GM19025 (cell line): ENCODE results near the gene GEMIN2.
"Not testable (repeated sequence)": the region's sequence is repeated elsewhere in the genome, so short reads cannot be mapped to it uniquely, and the experiment has no call there.

Source experiments
- ATAC-seq: cut with Tn5 transposase; IDR thresholded peaks from one replicate; pipeline ENCODE4 v1.9.1; 2021; ENCODE audit warnings: mild to moderate bottlenecking, low read depth, moderate library complexity; ENCODE audit not compliant: unreplicated experiment

The GEMIN2 gene, protein sequence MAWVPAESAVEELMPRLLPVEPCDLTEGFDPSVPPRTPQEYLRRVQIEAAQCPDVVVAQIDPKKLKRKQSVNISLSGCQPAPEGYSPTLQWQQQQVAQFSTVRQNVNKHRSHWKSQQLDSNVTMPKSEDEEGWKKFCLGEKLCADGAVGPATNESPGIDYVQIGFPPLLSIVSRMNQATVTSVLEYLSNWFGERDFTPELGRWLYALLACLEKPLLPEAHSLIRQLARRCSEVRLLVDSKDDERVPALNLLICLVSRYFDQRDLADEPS

DNA sequence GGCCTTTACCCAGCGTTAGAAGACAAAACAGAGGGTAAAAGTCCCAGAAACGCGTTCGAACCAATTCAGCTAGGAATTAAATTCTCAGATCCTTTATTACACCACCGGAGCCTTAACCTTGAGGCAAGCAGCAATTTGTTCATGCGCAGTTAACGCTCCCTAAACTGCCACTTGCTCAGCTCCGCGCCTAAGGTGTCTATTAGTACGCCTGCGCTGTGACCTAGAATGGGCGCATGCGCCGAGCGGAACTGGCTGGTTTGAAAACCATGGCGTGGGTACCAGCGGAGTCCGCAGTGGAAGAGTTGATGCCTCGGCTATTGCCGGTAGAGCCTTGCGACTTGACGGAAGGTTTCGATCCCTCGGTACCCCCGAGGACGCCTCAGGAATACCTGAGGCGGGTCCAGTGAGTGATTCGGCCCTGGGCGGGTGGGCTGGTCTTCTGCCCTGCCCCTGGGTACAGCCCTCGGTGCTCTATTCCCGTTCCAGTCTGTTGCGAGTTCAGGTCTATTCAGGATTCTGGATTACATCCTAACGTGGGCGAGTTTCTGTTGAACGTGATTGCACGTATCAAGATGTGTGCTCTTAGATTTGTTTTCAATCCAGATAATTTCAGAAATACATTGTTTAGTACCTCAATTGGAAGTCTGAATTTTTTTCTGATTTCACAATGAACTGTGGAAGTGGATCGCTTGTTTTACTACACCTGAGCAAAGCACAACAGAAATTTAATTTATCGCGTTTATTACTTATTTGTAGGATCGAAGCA is at the start of gene GEMIN2:
Gene GEMIN2 (plus strand): TSS at position 251 of the 766 bp plus-strand sequence. CDS start 16 bp downstream, at position 267.
- ATAC-seq = peak; percentile 94

DNA sequence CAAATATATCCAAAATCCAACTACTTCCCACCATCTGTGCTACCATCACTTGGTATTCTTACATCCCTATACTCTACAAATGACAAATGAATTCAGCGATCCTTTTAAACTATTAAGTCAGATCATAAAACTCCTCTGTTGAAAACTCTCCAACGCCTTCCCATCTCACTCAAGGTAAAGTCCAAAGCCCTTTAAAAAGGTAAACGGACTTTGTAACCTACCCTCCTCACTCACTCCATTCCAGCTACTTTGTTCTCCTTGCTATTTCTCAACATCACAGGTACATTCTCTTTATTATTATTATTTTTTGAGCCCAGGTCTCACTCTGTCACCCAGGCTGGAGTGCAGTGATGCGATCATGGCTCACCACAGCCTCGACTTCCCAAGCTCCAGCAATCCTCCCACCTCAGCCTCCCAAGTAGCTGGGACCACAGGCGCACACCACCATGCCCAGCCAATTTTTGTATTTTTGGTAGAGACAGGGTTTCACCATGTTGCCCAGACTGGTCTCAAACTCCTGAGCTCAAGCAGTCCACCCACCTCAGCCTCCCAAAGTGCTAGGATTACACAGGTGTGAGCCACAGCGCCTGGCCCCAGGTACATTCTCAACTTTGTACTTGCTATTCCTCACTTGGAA is 44.8 kb upstream of the GEMIN2 start:
- ATAC-seq = not testable (repeated sequence)

DNA sequence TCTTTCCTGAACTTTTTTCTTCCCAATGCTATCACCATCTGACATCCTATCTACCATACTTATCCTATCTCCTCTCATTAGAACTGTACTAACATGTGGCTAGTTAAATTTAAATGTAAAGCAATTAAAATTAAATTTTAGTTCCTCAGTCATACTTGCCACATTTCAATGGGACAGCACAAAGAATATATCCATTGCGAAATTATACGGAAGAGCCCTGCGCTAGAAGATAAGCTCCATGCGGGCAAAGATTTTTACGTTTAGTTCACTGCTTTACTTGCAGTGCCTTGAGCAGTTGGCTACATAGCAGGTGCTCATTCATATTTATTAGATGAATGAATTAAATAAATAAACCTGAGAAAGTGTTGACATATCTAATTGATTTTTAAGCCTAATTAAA is 44.2 kb upstream of the GEMIN2 start:
- ATAC-seq = no peak

DNA sequence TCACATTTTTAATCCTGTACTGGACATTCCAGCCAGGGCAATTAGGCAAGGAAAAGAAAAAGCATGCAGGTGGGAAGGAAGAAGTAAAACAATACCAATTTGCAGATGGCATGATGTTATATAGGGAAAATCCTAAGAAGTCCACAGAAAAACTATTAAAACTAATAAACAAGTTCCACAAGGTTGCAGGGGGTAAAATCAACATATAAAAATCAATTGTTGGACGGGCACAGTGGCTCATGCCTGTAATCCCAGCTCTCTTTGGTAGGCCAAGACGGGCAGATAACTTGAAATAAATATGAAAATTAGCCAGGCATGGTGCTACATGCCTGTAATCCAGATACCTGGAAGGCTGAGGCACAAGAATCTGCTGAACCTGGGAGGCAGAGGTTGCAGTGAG is 43.0 kb upstream of the GEMIN2 start:
- ATAC-seq = no peak

DNA sequence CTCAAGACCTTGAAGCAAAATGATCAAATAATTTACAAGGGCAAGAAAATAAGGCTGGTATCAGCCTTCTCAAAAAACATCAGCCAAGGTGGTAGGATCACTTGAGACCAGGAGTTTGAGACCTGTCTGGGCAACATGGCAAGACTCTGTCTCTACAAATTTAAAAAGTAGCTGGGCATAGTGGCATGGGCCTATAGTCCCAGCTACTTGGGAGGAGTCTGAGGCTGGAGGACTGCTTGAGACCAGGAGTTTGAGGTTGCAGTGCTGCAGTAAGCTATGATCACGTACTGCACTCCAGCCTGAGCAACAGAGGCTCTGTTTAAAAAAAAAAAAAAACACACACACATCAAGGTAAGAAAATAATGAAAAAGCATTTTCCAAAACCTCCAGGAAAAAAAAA is 33.2 kb upstream of the GEMIN2 start:
- no peak for ATAC-seq

DNA sequence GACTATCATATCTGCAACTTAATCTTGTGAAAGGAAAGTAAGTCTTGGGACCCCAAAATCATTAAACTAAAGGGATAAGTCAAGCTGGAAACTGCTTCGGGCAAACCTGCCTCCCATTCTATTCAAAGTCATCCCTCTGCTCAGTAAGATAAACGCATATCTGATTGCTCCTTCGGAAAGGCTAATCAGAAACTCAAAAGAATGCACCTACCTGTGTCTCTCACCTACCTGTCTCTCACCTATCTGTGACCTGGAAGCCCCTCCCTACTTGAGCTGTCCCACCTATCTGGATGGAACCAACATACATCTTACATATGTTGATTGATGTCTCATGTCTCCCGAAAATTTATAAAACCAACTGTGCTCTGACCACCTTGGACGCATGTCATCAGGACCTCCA is 31.0 kb upstream of the GEMIN2 start:
- no peak for ATAC-seq

DNA sequence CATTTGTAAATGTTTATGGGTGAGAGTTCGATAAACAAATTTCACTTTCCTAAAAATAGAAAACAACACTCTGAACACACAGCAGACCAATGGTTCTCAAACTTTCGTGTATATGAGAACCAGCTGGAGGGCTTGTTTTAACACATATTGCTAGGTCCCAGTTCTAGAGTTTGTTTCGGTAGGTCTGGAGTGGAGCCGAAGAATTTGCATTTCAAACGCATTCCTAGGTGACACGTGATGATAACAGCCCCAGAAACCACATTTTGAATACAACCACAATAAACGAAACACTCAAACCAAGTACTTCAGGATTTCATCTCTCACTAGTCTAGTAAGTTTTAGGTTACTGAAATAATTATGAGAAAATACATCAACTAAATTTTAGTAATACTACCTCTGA is 28.2 kb upstream of the GEMIN2 start:
- ATAC-seq = no peak

DNA sequence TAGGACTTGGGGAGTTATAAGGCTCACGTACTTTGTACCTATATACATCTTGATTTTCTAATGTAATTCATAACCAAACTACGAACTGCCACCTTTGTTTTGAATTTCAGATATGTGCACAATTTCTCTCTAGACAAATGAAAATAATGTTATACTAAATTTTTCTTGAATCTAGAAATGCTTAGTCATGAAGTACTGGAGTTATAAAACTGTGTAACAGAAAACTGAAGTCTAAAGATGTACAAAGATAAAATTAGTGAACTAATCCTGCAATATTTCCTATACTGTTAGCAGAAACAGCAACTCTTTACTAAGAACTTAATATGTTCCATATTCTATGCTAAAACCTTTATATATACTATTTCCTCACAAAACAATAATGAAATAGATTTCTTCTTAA is 26.6 kb upstream of the GEMIN2 start:
- no peak for ATAC-seq

DNA sequence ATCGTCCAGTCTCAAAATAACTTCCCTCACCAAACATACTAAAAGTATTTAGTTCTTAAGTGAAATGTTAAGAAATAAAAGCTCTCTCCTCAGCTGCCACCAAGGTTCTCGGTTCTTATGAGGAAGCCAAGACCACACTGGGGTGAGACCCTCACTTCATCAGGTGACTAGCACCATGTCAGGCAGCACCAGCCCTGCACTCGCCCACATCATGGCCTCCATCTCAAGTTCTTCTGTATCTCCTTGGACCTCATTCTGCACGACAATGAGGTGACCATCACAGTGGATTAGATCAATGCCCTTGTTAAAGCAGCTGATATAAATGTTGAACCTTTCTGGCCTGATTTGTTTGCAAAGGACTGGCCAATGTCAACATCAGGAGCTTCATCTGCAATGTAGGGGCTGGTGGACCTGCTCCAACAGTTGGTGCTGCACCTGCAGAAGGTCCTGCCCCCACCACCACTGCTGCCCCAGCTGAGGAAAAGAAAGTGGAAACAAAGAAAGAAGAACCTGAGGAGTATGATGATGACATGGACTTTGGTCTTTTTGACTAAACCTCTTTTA is 23.5 kb upstream of the GEMIN2 start:
- ATAC-seq = no peak

DNA sequence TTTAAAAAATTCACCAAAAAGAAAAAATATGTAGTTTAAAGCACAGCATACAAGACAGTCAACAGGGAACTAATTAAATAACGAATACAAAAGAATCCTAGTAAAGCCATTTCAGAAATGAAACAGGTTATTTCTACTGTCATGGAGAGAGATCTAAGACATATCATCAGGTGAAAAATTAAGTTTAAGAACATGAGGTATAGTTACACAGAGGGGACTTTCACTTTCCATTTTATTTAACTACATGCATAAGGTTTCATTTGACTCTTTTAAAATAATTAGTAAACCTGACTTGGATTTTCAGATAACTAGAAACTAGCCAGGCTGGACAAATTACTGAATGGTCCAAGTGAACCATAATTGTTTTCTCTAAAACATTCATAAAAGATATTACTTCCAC is 22.4 kb upstream of the GEMIN2 start:
- ATAC-seq = no peak

DNA sequence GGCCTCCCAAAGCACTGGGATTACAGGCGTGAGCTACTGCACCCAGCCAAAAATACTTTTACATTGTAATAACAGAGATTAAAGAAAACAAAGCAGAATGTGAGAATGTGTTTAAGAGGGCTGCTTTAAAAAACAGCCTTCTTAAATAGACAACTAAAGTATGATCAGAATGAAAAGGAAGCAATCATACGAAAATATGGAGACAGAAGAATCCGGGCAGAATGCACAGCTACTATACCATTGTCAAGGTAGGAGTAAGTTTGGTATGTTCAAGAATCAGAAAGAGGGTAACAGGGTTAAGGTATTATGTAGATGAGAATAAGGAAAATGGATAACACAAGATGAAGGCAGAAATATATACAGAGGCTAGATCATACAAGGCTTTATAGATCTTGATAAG is 19.6 kb upstream of the GEMIN2 start:
- ATAC-seq = no peak

DNA sequence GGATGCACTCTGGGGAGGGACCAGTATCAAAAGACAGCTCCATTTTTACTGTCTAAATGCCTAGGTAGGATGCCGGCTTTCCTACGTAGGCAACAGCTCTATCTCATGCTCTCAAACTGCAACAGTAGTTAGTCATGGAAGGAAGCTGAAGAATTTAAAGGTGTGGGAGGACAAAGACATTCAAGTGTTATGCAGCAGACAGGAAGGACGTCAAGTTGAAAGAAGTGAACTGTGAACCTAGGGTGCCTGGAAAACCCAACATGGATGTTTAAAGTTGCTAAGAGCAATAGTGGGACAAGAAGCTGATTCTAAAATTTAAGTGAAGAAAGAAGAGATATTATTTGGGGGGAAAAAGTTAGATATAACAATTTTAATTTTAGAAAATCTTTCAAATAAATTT is 17.0 kb upstream of the GEMIN2 start:
- no peak for ATAC-seq

DNA sequence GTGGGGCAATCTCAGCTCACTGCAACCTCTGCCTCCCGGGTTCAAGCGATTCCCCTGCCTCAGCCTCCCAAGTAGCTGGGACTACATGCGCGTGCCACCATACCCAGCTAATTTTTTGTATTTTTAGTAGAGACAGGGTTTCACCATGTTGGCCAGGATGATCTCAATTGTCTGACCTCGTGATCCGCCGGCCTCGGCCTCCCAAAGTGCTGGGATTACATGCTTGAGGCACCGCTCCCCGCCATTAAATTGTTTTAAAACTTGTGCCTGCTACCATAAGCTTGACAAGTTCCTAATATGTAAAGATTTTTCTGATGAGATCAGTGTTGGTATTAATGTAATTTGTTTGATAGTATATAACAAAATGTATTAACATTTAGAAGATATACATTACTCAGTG is 14.9 kb upstream of the GEMIN2 start:
- not testable (repeated sequence) for ATAC-seq

DNA sequence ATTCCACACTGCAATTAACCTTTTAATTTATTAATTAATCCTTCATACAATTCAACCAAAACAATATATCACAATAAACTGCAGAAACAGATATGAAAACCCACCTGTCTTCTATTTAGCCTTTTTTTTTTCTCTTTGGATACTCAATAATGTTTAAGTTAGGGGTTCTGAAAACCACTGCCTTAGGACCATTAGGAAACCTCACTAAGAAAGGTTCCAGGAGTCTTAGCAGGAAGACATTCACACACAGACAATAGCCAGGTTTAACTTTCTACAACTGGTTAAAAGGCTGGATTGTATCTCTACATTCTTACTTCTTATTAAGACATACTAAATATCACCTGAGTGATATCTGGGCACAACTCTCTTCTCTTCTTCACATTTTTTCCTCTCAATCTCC is 14.4 kb upstream of the GEMIN2 start:
- no peak for ATAC-seq

DNA sequence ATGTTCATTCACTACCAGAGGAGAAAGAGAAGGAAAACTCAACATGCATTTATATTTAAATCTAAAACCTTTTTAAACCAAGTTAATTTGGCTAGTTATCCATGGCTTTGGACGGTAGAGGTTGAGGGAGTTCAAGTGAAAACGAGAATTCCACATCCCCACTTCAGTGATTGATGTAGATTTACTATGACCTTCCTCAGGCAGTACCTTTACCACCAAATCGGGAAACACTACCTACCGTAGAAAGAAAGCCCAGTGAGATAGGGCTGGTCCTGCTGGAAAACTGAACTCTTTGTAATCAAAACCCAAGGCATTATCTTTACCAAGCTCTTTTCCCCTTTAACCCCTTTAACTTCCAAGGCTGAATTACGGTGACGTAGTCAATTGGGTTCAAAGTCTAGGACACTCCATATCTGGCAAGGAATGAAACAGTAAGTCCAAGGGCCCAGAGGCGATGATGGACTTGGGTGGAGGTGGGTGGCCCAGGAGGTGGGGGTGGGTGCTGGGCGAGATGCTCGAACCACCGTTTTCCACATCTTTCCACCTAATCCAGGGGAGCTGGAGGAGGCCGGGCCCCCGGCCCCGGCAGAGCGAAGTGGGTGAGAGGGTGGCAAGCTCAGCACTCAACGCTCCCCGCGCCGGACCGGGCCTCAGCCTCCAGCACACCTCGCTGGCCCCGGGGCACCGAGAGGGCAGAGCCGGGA is 11.7 kb upstream of the GEMIN2 start:
- no peak for ATAC-seq

DNA sequence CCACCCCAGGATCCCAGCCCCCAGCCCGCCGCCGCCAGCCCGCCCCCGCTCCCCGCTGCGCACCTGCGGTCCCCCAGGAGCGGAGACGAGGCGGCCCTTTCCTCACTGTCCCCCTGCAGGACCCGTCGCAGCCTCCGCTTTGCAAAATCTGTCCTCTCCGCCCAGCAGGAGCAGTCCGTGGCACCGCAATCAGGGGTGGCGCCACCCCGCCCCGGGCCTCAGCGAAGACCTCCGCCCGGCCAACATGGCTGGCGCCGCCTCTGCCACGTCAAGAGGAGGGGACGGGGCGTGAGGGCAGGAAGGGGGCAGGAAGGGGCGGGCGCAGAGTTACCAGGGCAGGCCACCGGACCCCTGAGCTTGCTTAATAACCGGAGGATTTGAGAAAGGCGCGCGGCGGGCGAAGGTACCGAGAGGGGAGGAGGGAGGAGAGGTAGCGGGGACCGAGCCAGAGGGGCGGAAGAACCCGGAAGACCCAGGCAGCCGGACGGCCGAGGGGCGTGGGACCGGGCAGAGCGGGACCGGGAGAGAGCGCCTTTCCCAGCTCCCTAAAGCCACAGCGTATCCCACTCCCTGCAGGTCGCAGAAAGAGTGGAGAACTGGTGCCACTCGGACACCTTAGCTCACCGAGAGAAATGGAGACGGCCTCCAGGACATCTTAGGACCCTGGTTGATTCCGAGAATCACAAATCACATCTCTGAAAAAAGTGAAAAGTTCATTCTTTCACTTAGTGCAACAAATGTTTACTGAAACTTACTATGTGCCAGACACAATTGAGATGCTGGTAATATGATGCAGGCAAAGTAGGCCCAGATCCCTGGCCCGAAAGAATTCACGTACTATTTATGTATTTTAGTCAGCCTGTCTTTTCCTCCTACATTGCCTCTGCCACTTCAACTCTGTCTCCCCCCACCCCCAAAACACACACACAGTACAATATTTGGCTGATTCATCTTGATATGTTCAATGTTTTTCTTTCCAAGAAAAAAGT is 10.9 kb upstream of the GEMIN2 start, which contains the start of gene SEC23A:
Gene SEC23A (minus strand): TSS at position 267 of the 989 bp plus-strand sequence. CDS start 7,117 bp downstream, outside the sequence.
- peak; percentile 93 for ATAC-seq

DNA sequence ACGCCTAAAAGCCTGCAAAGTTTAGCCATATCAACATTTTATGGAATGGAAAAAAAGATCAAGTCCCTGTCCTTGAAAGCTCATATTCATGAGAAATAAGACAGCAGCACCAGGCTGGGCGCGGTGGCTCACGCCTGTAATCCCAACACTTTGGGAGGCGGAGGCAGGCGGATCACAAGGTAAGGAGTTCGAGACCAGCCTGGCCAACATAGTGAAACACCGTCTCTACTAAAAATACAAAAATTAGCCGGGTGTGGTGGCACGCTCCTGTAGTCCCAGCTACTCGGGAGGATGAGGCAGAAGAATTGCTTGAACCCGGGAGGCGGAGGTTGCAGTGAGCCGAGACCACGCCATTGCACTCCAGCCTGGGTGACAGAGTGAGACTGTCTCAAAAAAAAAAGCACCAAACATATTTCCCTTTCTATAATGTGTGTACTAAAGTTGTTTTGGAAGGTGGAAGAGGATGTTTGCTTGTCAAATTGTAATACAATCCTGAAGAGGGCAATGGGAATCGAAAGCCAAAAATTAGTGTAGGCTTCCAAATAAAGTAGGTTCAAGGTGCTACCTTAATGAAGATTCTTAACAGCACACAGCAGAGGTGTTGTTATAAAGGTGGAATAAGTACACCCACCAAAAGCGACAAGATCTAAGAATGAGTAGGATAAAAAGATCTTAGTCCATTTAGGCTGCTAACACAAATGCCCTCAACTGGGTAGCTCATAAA is 9.9 kb upstream of the GEMIN2 start:
- ATAC-seq = not testable (repeated sequence)

DNA sequence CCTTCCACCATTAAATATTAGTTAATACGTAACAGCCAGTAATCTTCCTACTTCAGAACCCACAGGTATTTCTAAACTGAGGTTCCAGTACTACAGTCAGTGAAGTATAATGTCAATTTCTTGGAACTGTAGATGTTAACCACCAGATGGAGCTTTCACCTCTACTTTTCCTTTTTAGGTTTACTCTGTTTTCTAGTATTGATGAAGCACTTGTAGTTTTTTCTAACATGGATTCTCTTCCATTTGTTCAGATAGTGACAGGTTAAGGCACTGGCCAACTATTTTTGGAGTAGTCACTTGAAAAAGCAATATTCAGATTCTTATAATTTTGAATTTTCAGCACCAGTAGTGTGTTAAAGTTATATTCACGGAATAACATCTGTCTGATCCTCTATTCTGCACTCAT is 6.5 kb upstream of the GEMIN2 start:
- no peak for ATAC-seq

DNA sequence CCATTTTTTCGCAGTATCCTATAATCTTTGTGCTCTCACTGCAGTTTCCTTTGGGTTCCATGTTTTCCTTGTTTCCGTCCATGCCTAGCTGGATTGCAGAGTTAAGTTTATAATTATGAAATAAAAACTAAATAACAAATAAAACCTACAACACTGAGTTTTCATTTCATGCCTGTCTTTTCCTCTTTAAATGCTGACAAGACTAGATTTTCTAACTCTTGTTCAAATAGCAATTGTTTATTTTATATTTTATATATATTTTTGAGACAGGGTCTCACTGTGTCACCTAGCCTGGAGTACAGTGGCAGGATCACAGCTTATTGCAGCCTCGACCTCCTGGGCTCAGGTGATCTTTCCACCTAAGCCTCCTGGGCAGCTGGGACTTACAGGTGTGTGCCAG is 5.3 kb upstream of the GEMIN2 start:
- ATAC-seq = no peak
